AG09319 (cell line): ENCODE data around the gene RMND5B.

ENCODE experiments used
- DNase-seq: peaks from one replicate; pipeline ENCODE4 v3.0.0-alpha.2; 2010; ENCODE audit warnings: low read depth; ENCODE audit errors: extremely low read depth
- CTCF ChIP-seq: IDR thresholded peaks from 2 replicates; pipeline ENCODE4 v1.5.1; 2011; ENCODE audit warnings: low read depth, mild to moderate bottlenecking, inconsistent platforms, low read length, moderate library complexity

RMND5B gene

GRCh38 chr5:178094345-178094744, 36.5 kb upstream of the RMND5B start:
- DNase-seq: no peak
- no peak for TF ChIP-seq CTCF

- no peak for DNase-seq
- no peak for TF ChIP-seq CTCF
These were observed 32.1 kb upstream of the RMND5B start for GRCh38 chr5:178098685-178099084.

DNA sequence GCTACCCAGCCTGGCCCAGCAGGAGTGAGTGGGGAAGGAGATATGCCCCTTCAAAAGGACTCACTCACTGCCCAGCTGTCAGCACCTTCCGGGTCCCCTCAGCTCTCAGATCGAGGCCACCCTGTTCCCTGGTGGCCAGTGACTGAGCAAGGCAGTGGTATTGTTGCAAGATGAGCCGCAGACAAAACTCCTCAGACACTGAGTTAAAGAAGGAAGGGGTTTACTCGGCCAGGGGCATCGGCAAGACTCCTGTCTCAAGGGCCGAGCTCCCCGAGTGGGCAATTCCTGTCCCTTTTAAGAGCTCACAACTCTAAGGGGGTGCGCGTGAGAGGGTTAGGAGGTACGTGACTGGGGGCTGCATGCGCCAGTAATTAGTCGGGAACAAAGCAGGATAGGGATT, 27.2 kb upstream of the RMND5B start:
- no peak for TF ChIP-seq CTCF
- DNase-seq: no peak

DNA sequence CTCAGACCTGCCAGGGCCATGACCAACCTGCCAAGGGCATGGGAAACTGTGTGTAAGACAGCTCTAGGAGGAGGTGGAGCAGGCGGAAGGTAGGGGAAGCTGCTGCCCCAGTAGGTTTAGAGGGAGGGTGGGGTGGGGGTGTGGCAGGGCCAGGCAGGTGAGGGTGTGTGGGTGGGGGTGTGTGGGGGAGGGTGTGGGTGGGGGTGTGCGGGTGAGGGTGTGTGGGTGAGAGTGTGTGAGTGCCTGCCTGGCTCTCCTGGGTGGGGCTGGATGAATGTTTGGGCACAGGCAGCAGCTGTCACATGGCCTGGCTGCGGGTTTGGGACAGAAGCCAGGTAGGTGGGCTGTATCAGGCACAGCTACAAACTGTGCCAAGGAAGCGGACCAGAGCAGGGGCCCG, 26.3 kb upstream of the RMND5B start:
- no peak for TF ChIP-seq CTCF

GRCh38 chr5:178106086-178106485, 24.7 kb upstream of the RMND5B start:
- TF ChIP-seq CTCF: no peak

More for the DNA sequence above, 26.3 kb upstream of the RMND5B start:
- DNase-seq: no peak

GRCh38 chr5:178106556-178107239, 24.1 kb upstream of the RMND5B start:
- TF ChIP-seq CTCF: no peak
- no peak for DNase-seq

More at GRCh38 chr5:178106086-178106485, 24.7 kb upstream of the RMND5B start:
- DNase-seq: no peak

DNA sequence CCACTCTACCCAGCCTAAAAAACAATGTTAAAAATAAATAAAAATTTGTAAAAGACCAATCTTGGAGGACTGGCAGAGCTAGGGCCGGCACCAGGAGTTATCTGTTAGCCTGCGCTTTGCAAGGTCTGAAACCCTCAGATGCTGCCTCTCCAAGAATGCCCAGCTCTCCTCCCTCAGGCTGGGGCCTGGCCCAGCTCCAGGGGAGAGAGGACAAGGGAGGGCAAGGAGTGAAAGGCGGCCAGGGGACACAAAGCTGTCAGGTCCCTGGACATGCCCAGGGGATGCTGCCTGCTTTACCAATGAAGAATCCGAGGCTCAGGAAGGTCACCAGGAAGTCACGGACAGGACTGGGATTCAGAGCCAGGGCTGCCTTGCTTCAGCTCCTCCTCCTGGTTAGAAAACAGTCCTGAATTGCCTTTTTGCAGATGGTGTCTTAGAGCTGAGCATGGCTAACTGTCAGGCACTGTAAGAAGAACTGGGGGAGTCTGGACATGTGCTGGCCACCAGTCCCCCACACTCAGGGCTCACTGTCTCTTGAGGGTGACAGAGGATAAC, 23.0 kb upstream of the RMND5B start:
- no peak for DNase-seq

More for the DNA sequence above, 23.0 kb upstream of the RMND5B start:
- peak; percentile 3 for TF ChIP-seq CTCF
